ENCODE measurements around the gene MAT2A. TPM values are rescaled to one million over a fixed set of nuclear protein-coding genes. Genes with fewer than 3 reads are reported as not detected.
A peak's percentile ranks its signal among the peaks of the same experiment; 100 is the strongest.

The MAT2A gene
- total and polyA plus RNA-seq, 2 of the 8 experiments (the other 6 are each of a cell fraction or from before 2014, with no cell fraction given) = 255 to 307 TPM

DNA sequence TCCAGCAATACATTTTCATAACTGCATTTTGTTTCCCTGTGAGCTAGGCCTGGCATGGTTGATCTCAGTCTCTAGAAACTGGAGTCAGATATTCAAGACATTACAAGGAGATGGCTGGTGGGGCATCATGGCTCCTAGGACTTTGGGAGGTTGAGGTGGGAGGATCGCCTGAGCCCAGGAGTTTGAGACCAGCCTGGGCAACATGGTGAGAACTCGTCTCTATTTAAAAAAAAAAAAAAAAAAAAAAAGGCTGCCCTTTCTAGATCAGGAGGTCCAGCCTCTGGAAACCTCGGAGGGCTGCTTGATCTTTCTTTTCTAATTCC lies 38.1 kb downstream of the MAT2A start:
- H2BK12ac ChIP-seq (ENCODE audit: low read depth, low read length) = no peak overlapping the region
- H4K91ac ChIP-seq (replicated peaks; ENCODE audit: insufficient read length, low read length) = no peak overlapping the region
- ChIA-PET CTCF (ENCODE audit: partially characterized antibody) (interaction anchor here (1.9 kb wide), 1 partner anchor 14 kb away, joined by 7 read pairs; no protein-coding TSS in a partner anchor), POLR2A (ENCODE audit: partially characterized antibody) (interaction anchor here (0.6 to 4.1 kb wide), 15 partner anchors 10 to 492 kb away, joined by 3 to 28 read pairs (median 6); partner anchors contain the start of genes C2orf68, ELMOD3, GGCX and MAT2A)
- H2BK5ac ChIP-seq (ENCODE audit: low read depth, low read length) = no peak overlapping the region
- peaks cover 0 to 9% (median under 1%) of the 10 kb centered on the region in 4 experiments; a peak in 1 of 7 replicates for H3K27me3 ChIP-seq (replicated peaks in 1 of 4; ENCODE audit: control insufficient read depth in 3 of 4, extremely low read depth in 1 of 4, insufficient read depth in 3 of 4, low read length in 3 of 4)
- peak overlapping the region in 2 of 4 experiments; percentile 32 to 62; a peak in 2 of 8 replicates for H3K4me3 ChIP-seq (ENCODE audit: extremely low read depth in 1 of 4, insufficient read depth in 2 of 4, low read depth in 3 of 4, low read length in 4 of 4)
- H3K27ac ChIP-seq (ENCODE audit: low read depth, low read length) = no peak overlapping the region
- no peaks in the 10 kb centered on the region for H3K36me3 ChIP-seq (ENCODE audit: control insufficient read depth in 2 of 4, insufficient read depth in 4 of 4, low read length in 3 of 4)
- no peak overlapping the region for H2BK120ac ChIP-seq (replicated peaks; ENCODE audit: low read depth, low read length)
- WGBS, 2 experiments (ENCODE audit: extremely low coverage in 1 of 2, insufficient coverage in 1 of 2, insufficient read length in 1 of 2, insufficient replicate concordance in 2 of 2, low coverage in 1 of 2, low lambda C conversion rate in 2 of 2, missing lambda C conversion rate in 1 of 2) = 75% methylated on average over 1 of the region's 3 CpGs; no CpG with 5 or more reads in 1 of the 2 experiments
- H3K4ac ChIP-seq (replicated peaks; ENCODE audit: insufficient read length, low read depth, low read length) = no peak overlapping the region
- FAIRE-seq = no peak
- H3K9me3 ChIP-seq (ENCODE audit: insufficient read depth in 2 of 2, low read depth in 1 of 2, low read length in 1 of 2) = no peaks in the 10 kb centered on the region
- H3K4me2 ChIP-seq (ENCODE audit: insufficient read depth in 1 of 2, low read depth in 2 of 2, low read length in 2 of 2) = peak overlapping the region; percentile 78 to 79
- no peak overlapping the region for H4K8ac ChIP-seq (ENCODE audit: extremely low read depth, insufficient read depth, low read length)
- no peak overlapping the region for H2AK5ac ChIP-seq (ENCODE audit: low read depth, low read length)
- no peak overlapping the region for H2BK20ac ChIP-seq (ENCODE audit: low read length)
- no peak for DNase-seq (ENCODE audit: low read depth in 1 of 2, low spot score in 2 of 2)
- peaks cover 2% of the 10 kb centered on the region; the same call in 1 of the 2 replicates for H3K23me2 ChIP-seq (ENCODE audit: low read depth, low read length)
- H3K56ac ChIP-seq (replicated peaks; ENCODE audit: insufficient read length, low read depth, low read length) = no peak overlapping the region
- no peaks in the 10 kb centered on the region for H3K79me2 ChIP-seq (ENCODE audit: control insufficient read depth in 1 of 2, insufficient read depth in 2 of 2, low read length in 2 of 2)
- no peak overlapping the region for H3K23ac ChIP-seq (ENCODE audit: insufficient read length)
- H3K79me1 ChIP-seq (ENCODE audit: low read depth, low read length) = no peaks in the 10 kb centered on the region; the same call in 1 of the 2 replicates
- H3K4me1 ChIP-seq (replicated peaks in 1 of 4; ENCODE audit: control insufficient read depth in 3 of 4, insufficient read depth in 4 of 4, low read length in 3 of 4) = peaks cover 2 to 14% (median 7%) of the 10 kb centered on the region in 4 experiments
- H3K9ac ChIP-seq (replicated peaks in 1 of 4; ENCODE audit: extremely low read depth in 1 of 4, low read depth in 3 of 4, low read length in 3 of 4) = no peak overlapping the region
- H4K5ac ChIP-seq (ENCODE audit: insufficient read length, low read depth, low read length) = no peak overlapping the region
- H3K14ac ChIP-seq (ENCODE audit: insufficient read length) = no peak overlapping the region
- no peak overlapping the region for H2BK15ac ChIP-seq (ENCODE audit: low read length)
- H3K18ac ChIP-seq (ENCODE audit: extremely low read depth, low read length) = no peak overlapping the region
- H2AFZ ChIP-seq (ENCODE audit: low read length) = no peak overlapping the region
- peaks cover 0 to 2% of the 10 kb centered on the region in 2 experiments for H4K20me1 ChIP-seq (replicated peaks in 1 of 2; ENCODE audit: control insufficient read depth in 1 of 2, insufficient read depth in 2 of 2, low read length in 2 of 2)
- TF ChIP-seq TAF7 (optimal IDR thresholded peaks at IDR 0.05; ENCODE audit: borderline replicate concordance, low read depth, low read length) = no peak
- TF ChIP-seq NRF1 (IDR thresholded peaks at IDR 0.05; ENCODE audit: low read depth, low read length) = no peak
- no peak for TF ChIP-seq SRF (IDR thresholded peaks at IDR 0.05; ENCODE audit: low read depth, low read length)
- TF ChIP-seq SIX5 (IDR thresholded peaks at IDR 0.05; ENCODE audit: low read depth, low read length) = no peak
- no peak for TF ChIP-seq CHD2 (IDR thresholded peaks at IDR 0.05; ENCODE audit: low read length)
- TF ChIP-seq CHD1 (IDR thresholded peaks at IDR 0.05; ENCODE audit: low read depth, low read length) = no peak
- TF ChIP-seq CBX8 (IDR thresholded peaks at IDR 0.05; ENCODE audit: borderline replicate concordance, low read depth, low read length) = no peak
- no peak for TF ChIP-seq ZNF274 (IDR thresholded peaks at IDR 0.05; ENCODE audit: borderline replicate concordance, extremely low read depth, low read length)

All from H1 (cell line).